ENCODE data around the gene CTRL.
"Not testable (repeated sequence)": the region's sequence is repeated elsewhere in the genome, so short reads cannot be mapped to it uniquely, and the experiment has no call there.

Gene CTRL

GRCh38 chr16:67931712-67932461, at the start of gene CTRL:
TSS of gene CTRL (minus strand) at chr16:67931862. CDS start at chr16:67931852, 10 bp downstream.
- no peak for DNase-seq

GRCh38 chr16:67979955-67980678, 48.5 kb upstream of the CTRL start, which contains the start of gene DPEP3:
TSS of gene DPEP3 (minus strand) at chr16:67980499. CDS start at chr16:67980380, 119 bp downstream.
- DNase-seq = no peak

GRCh38 chr16:67977469-67978227, 46.0 kb upstream of the CTRL start:
- no peak for DNase-seq

- no peak for DNase-seq
These were observed 45.3 kb upstream of the CTRL start for GRCh38 chr16:67977005-67977404.

- DNase-seq = no peak
These were observed 44.5 kb upstream of the CTRL start for GRCh38 chr16:67976205-67976604.

GRCh38 chr16:67975321-67976105, 43.9 kb upstream of the CTRL start:
- DNase-seq = no peak

- DNase-seq = not testable (repeated sequence)
These were observed 40.6 kb upstream of the CTRL start for GRCh38 chr16:67972285-67972684.

- no peak for DNase-seq
These were observed 39.4 kb upstream of the CTRL start for GRCh38 chr16:67971111-67971510.

GRCh38 chr16:67969254-67970039, 37.8 kb upstream of the CTRL start:
- DNase-seq = no peak

- peak; percentile 56 for DNase-seq
These were observed 37.0 kb upstream of the CTRL start, which contains the start of gene SLC12A4 for GRCh38 chr16:67968400-67969253. TSS of gene SLC12A4 (minus strand) at chr16:67968637. CDS start at chr16:67968553, 84 bp downstream.

GRCh38 chr16:67967958-67968399, 36.3 kb upstream of the CTRL start:
- no peak for DNase-seq

GRCh38 chr16:67967183-67967957, 35.7 kb upstream of the CTRL start:
- DNase-seq = no peak

GRCh38 chr16:67966549-67967182, 35.0 kb upstream of the CTRL start:
- DNase-seq = no peak

GRCh38 chr16:67965668-67966548, 34.2 kb upstream of the CTRL start:
- DNase-seq = no peak

GRCh38 chr16:67964477-67965131, 32.9 kb upstream of the CTRL start:
- no peak for DNase-seq

- no peak for DNase-seq
These were observed 32.1 kb upstream of the CTRL start for GRCh38 chr16:67963662-67964321.

- no peak for DNase-seq
These were observed 31.6 kb upstream of the CTRL start for GRCh38 chr16:67963292-67963661.
